PC-3 (cell line): Measurements from ENCODE around the gene NRARP. TPM values are rescaled to one million over a fixed set of nuclear protein-coding genes. Genes with fewer than 3 reads are reported as not detected.
A peak's percentile ranks its signal among the peaks of the same experiment; 100 is the strongest.
"Not testable (repeated sequence)": the region's sequence is repeated elsewhere in the genome, so short reads cannot be mapped to it uniquely, and the experiment has no call there.

ENCODE experiments used
- ATAC-seq: fragments of 200-7000 bp; cut with Tn5 transposase; 2 replicates; pipeline ENCODE4 v1.9.1; 2020; ENCODE audit warnings: mild to moderate bottlenecking, moderate library complexity
- BruUV-seq: library from RNA; stranded (reverse); fragments of 400-500 nt; replicated peaks from 2 replicates; lab custom pipeline; 2021; lab: Mats Ljungman, UMichigan
- CTCF ChIA-PET: fragments of 300-600 bp; sonication (Branson Sonifier 250); formaldehyde crosslinking; loops from one replicate; lab custom pipeline; 2022; ENCODE audit warnings: antibody characterized with exemption; lab: Charles Lee
- POLR2A ChIA-PET: fragments of 300-600 bp; sonication (Branson Sonifier 250); formaldehyde crosslinking; loops from one replicate; lab custom pipeline; 2022; ENCODE audit warnings: antibody characterized with exemption; ENCODE audit not compliant: unreplicated experiment; lab: Charles Lee
- DNase-seq: peaks from one replicate; pipeline ENCODE4 v3.0.0-alpha.2; 2015
- H2AFZ ChIP-seq: fragments of 300-600 bp; sonication (generic); 2 replicates; pipeline ENCODE4 v1.6.0; 2016; ENCODE audit warnings: antibody characterized with exemption, low read length
- H3F3A ChIP-seq: fragments of 300-600 bp; sonication (generic); one replicate; pipeline ENCODE4 v1.6.0; 2017; ENCODE audit warnings: antibody characterized with exemption, low read length, control low read depth, mild to moderate bottlenecking; ENCODE audit not compliant: unreplicated experiment
- H3K27ac ChIP-seq: fragments of 300-600 bp; sonication (generic); 2 replicates; pipeline ENCODE4 v1.5.1; 2016; ENCODE audit warnings: mild to moderate bottlenecking, low read length
- H3K27me3 ChIP-seq: fragments of 300-600 bp; sonication (generic); 2 replicates; pipeline ENCODE4 v1.6.1; 2016; ENCODE audit warnings: low read length, mixed read lengths
- H3K36me3 ChIP-seq: fragments of 300-600 bp; sonication (generic); 2 replicates; pipeline ENCODE4 v1.6.1; 2016; ENCODE audit warnings: low read depth, mixed run types, low read length, mixed read lengths
- H3K4me1 ChIP-seq: fragments of 300-600 bp; sonication (generic); 2 replicates; pipeline ENCODE4 v1.5.1; 2016; ENCODE audit warnings: low read length; ENCODE audit not compliant: insufficient read depth
- H3K4me2 ChIP-seq: fragments of 300-600 bp; sonication (generic); 2 replicates; pipeline ENCODE4 v1.6.0; 2016; ENCODE audit warnings: low read length
- H3K4me3 ChIP-seq: fragments of 300-600 bp; sonication (generic); 2 replicates; pipeline ENCODE4 v1.5.1; 2016; ENCODE audit warnings: mild to moderate bottlenecking, low read length, mixed read lengths
- H3K79me2 ChIP-seq: fragments of 300-600 bp; sonication (generic); 2 replicates; pipeline ENCODE4 v1.6.1; 2017; ENCODE audit warnings: low read length, mixed read lengths
- H3K9ac ChIP-seq: fragments of 300-600 bp; sonication (generic); 2 replicates; pipeline ENCODE4 v1.6.0; 2016; ENCODE audit warnings: mild to moderate bottlenecking, low read length
- H3K9me2 ChIP-seq: fragments of 300-600 bp; sonication (generic); replicated peaks from 2 replicates; pipeline ENCODE4 v1.6.1; 2016; ENCODE audit warnings: mixed run types, low read length, mixed read lengths
- H3K9me3 ChIP-seq: fragments of 300-600 bp; sonication (generic); 2 replicates; pipeline ENCODE4 v1.6.1; 2016; ENCODE audit warnings: low read length, mixed read lengths
- H4K20me1 ChIP-seq: fragments of 300-600 bp; sonication (generic); 2 replicates; pipeline ENCODE4 v1.6.1; 2016; ENCODE audit warnings: low read length, mixed read lengths
- EZH2 ChIP-seq: fragments of 300-600 bp; sonication (generic); IDR thresholded peaks from one replicate; pipeline ENCODE4 v1.6.1; 2017; ENCODE audit warnings: antibody characterized with exemption, mild to moderate bottlenecking, low read length; ENCODE audit not compliant: unreplicated experiment
- EZH2phosphoT487 ChIP-seq: fragments of 300-600 bp; sonication (generic); IDR thresholded peaks from 2 replicates; pipeline ENCODE4 v1.6.1; 2018; ENCODE audit warnings: mild to moderate bottlenecking, antibody characterized with exemption, low read length, borderline replicate concordance
- intact Hi-C: fragments of 100-400 bp; cut with micrococcal nuclease; formaldehyde crosslinking; loops from 2 replicates; pipeline ENCODE4 v1.9.0; 2023
- total RNA-seq: library from RNA; depleted of rRNA; stranded (reverse); fragments of >200 nt; gene quantifications from 2 replicates; pipeline ENCODE4 v1.2.3, GENCODE V29; 2014
- TF ChIP-seq, protein P1 (sequence below): fragments of 300-600 bp; sonication (generic); conservative IDR thresholded peaks from 2 replicates; pipeline ENCODE4 v1.5.1; 2017; ENCODE audit warnings: antibody characterized with exemption, low read depth, mild to moderate bottlenecking, low read length

The NRARP gene
- total RNA-seq, 1 experiment from 2014 or later: 36.8 TPM

GRCh38 chr9:137262173-137262908 lies 39.7 kb downstream of the NRARP start:
- intact Hi-C loops, H3K79me2 ChIP-seq, H3K27ac ChIP-seq, H3K27me3 ChIP-seq, H3F3A ChIP-seq, H3K9me3 ChIP-seq, DNase-seq, CTCF ChIA-PET, ATAC-seq, H3K36me3 ChIP-seq, H4K20me1 ChIP-seq, H3K4me1 ChIP-seq, H3K9ac ChIP-seq, H2AFZ ChIP-seq, H3K4me2 ChIP-seq, BruUV-seq, POLR2A ChIA-PET, H3K9me2 ChIP-seq, H3K4me3 ChIP-seq: not testable (repeated sequence)
- TF ChIP-seq, protein P1, sequence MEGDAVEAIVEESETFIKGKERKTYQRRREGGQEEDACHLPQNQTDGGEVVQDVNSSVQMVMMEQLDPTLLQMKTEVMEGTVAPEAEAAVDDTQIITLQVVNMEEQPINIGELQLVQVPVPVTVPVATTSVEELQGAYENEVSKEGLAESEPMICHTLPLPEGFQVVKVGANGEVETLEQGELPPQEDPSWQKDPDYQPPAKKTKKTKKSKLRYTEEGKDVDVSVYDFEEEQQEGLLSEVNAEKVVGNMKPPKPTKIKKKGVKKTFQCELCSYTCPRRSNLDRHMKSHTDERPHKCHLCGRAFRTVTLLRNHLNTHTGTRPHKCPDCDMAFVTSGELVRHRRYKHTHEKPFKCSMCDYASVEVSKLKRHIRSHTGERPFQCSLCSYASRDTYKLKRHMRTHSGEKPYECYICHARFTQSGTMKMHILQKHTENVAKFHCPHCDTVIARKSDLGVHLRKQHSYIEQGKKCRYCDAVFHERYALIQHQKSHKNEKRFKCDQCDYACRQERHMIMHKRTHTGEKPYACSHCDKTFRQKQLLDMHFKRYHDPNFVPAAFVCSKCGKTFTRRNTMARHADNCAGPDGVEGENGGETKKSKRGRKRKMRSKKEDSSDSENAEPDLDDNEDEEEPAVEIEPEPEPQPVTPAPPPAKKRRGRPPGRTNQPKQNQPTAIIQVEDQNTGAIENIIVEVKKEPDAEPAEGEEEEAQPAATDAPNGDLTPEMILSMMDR: peak; percentile 37; the same call in 1 of the 2 replicates

DNA sequence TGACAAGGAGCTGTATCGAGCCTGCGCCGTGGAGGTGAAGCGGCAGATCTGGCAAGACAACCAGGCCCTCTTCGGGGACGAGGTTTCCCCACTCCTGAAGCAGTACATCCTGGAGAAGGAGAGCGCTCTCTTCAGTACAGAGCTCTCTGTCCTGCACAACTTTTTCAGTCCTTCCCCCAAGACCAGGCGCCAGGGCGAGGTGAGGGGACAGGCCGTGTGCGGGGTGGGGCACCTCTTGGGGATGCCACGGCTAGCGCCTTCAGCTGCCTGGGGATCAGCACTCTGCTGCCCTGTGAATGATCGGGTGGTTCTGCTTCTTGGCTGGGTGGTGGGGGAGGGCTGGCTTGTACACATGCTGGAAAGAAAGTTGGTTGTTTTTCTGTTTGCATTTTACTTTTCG lies 45.2 kb downstream of the NRARP start:
- TF ChIP-seq EZH2phosphoT487 (no peak), EZH2 (no peak)
- TF ChIP-seq, protein P1: no peak
- intact Hi-C loops: no loop called here
- POLR2A ChIA-PET: no interaction called here

GRCh38 chr9:137256362-137256761 lies 45.7 kb downstream of the NRARP start:
- no peak overlapping the region for H3K27ac ChIP-seq
- H3K27me3 ChIP-seq: no peaks in the 10 kb centered on the region
- POLR2A ChIA-PET: no interaction called here
- DNase-seq (no peak), ATAC-seq (no peak)
- H4K20me1 ChIP-seq: no peaks in the 10 kb centered on the region
- H3K4me1 ChIP-seq: peaks cover 15% of the 10 kb centered on the region; the same call in 1 of the 2 replicates
- TF ChIP-seq, protein P1: no peak
- peak overlapping the region; percentile 91; the same call in 1 of the 2 replicates for H3K9ac ChIP-seq
- no peaks in the 10 kb centered on the region; the same call in 1 of the 2 replicates for H3K36me3 ChIP-seq
- H3K4me3 ChIP-seq: peak overlapping the region; percentile 93
- intact Hi-C loops: no loop called here
- peak overlapping the region; percentile 94 for H3K4me2 ChIP-seq
- H3F3A ChIP-seq: no peaks in the 10 kb centered on the region
- no peaks in the 10 kb centered on the region for H3K9me3 ChIP-seq
- CTCF ChIA-PET: no interaction called here
- peaks cover 18% of the 10 kb centered on the region for H3K79me2 ChIP-seq
- H2AFZ ChIP-seq: no peak overlapping the region
- H3K9me2 ChIP-seq: no peaks in the 10 kb centered on the region
- no TSS peak for BruUV-seq

More for the DNA sequence above, 45.2 kb downstream of the NRARP start:
- no peaks in the 10 kb centered on the region for H4K20me1 ChIP-seq
- no peaks in the 10 kb centered on the region; the same call in 1 of the 2 replicates for H3K36me3 ChIP-seq
- H3K79me2 ChIP-seq: peaks cover 18% of the 10 kb centered on the region
- DNase-seq: no peak
- no TSS peak for BruUV-seq
- no peaks in the 10 kb centered on the region for H3F3A ChIP-seq
- no peak overlapping the region for H3K27ac ChIP-seq
- ATAC-seq: no peak
- H3K4me1 ChIP-seq: peaks cover 15% of the 10 kb centered on the region; the same call in 1 of the 2 replicates
- CTCF ChIA-PET: no interaction called here
- H3K9me3 ChIP-seq: no peaks in the 10 kb centered on the region
- H3K27me3 ChIP-seq: no peaks in the 10 kb centered on the region
- H3K9me2 ChIP-seq: no peaks in the 10 kb centered on the region
- no peak overlapping the region for H2AFZ ChIP-seq
- H3K9ac ChIP-seq: no peak overlapping the region
- peak overlapping the region; percentile 93 for H3K4me3 ChIP-seq
- H3K4me2 ChIP-seq: peak overlapping the region; percentile 94
